C4-2B (cell line): Measurements from ENCODE around the gene NCK2.

Experiments used
- H3K27ac ChIP-seq: fragments of 450-650 bp; 2 replicates; pipeline ENCODE4 v1.5.1; 2017
- ZFX ChIP-seq: fragments of 450-650 bp; IDR thresholded peaks from 2 replicates; pipeline ENCODE4 v1.6.1; 2017
- TF ChIP-seq, protein P1 (sequence below): fragments of 450-650 bp; conservative IDR thresholded peaks from 2 replicates; pipeline ENCODE4 v1.5.1; 2017; ENCODE audit warnings: mild to moderate bottlenecking

Gene NCK2

DNA sequence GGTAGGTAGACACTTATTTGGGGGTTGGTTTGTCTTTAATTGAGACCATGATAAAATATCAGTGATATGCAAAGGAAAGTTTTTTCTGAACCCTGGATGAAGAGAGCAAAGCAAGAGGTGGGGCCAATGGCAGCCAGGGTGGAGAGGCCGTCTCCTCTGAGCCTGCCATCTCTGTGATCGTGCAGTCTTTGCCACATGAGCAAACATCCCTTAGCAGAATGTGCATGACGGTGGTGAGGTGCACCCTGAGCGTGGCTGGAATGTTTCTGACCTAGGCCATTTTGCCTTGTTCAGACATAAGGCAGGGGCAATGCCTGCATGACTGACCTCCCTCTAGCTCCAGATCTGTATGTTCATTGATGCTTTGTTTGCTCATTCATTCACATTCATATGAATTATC lies 6.0 kb downstream of the NCK2 start:
- TF ChIP-seq, protein P1, sequence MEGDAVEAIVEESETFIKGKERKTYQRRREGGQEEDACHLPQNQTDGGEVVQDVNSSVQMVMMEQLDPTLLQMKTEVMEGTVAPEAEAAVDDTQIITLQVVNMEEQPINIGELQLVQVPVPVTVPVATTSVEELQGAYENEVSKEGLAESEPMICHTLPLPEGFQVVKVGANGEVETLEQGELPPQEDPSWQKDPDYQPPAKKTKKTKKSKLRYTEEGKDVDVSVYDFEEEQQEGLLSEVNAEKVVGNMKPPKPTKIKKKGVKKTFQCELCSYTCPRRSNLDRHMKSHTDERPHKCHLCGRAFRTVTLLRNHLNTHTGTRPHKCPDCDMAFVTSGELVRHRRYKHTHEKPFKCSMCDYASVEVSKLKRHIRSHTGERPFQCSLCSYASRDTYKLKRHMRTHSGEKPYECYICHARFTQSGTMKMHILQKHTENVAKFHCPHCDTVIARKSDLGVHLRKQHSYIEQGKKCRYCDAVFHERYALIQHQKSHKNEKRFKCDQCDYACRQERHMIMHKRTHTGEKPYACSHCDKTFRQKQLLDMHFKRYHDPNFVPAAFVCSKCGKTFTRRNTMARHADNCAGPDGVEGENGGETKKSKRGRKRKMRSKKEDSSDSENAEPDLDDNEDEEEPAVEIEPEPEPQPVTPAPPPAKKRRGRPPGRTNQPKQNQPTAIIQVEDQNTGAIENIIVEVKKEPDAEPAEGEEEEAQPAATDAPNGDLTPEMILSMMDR, result no peak
- no peak for TF ChIP-seq ZFX
- H3K27ac ChIP-seq, result no peak overlapping the region

DNA sequence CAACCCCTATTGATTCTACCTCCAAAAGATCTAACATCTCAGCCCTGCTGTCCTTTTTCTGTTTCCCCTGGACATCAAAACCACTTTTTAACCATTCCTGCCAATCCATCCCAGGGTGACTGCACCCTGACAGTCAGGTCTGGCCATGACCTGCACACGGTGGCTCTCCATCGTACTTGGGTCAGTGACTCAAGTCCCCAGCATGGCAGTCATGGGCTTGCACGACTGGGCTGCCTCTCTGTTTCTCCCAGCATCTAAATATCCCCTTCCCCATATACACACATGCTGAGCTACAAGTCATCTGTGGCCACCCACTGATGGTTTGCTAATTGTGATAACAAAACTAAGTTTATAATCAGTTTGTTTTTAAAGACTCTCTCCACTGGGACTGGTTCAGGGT lies 6.6 kb downstream of the NCK2 start:
- H3K27ac ChIP-seq, result no peak overlapping the region
- no peak for TF ChIP-seq ZFX
- TF ChIP-seq, protein P1, result no peak

DNA sequence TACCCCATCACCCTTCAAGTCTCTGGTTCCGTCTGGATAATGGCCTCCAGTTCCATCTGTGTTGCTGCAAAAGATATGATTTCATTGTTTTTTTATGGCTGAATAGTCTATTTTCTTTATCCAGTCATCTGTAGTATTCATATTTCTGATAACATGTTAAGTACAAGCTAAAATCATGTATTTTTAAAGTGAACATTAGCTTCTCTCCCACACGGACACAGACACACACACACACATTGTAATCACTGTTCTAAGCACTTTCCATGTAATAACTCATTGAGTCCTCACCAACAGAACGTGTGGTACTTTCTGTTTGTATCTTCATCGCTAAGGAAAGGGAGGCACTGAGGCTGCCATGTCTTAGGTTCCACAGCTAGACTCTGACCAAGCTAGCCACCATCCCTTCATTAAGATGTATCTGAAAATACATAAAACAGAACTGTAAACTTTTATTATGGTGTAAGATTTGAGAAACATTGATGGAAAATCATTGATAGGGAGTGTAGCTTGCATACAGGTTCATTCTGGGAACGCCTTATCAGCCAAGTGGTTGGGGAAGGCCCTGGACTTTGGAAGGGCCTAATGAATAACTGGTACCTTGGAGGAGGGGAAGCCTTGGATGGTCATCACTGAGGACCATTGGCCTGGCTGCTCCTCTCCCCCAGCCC lies 8.1 kb downstream of the NCK2 start:
- no peak overlapping the region for H3K27ac ChIP-seq
- no peak for TF ChIP-seq ZFX
- TF ChIP-seq, protein P1, result no peak

DNA sequence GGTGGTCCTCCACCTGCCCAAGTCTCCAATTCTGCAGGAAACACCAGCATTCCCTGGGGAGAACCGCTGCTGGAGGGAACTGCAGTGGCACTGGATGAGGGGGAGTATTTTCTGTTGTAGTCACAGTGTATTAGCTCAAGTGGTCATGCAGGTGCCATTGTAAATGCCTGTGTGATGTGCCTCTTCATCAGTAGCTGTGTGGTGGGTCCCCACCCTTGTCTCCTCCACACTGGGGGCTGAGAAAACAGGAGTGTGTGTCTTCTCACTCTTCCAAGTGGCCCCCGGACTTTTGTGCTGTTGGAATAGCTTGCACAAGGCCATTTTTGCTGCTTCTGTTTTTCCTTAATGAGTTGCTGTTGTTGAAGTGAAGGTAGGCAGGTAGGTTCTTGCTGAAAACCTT lies 8.7 kb downstream of the NCK2 start:
- H3K27ac ChIP-seq, result no peak overlapping the region
- no peak for TF ChIP-seq ZFX
- TF ChIP-seq, protein P1, result no peak

DNA sequence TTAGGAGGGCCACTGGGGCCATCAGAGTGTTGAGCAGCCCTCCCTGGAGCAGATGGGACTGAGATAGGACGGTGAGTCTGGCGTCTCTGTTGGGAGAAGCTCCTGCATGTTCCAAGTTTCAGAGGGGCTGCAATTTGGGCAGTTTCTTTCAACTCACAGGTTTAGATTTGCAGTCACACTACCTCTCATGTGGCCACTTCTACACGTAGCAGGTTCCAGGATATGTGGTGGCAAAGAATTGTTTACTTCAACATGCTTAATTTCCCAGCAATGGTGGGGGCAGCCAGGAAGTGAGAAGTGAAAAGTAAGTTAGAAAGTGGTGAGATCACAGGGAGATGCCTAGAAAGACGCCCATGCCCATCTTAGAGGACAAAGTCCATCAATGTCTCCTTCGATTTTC lies 9.3 kb downstream of the NCK2 start:
- no peak overlapping the region for H3K27ac ChIP-seq
- no peak for TF ChIP-seq ZFX
- TF ChIP-seq, protein P1, result no peak

DNA sequence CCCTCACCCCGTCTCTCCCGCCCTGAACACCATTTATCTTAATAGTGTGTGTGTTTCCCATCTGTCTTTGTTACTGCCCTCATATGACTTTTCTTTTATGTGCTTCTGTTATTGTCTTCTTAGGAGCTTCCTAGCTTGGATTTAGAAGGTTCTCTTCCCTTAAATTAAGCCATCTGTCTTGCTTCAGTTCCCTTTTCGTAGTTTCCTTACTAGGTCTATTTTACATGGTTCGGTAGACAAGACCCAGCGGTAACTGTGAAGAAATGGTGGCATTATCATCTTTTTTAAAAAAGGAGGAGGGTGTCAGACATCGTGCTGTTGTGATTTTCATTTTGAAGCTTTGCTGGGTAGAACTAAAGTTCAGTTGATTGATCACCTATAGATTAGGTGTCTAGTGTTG lies 10.3 kb downstream of the NCK2 start:
- H3K27ac ChIP-seq, result no peak overlapping the region
- TF ChIP-seq, protein P1, result no peak
- TF ChIP-seq ZFX, result no peak

DNA sequence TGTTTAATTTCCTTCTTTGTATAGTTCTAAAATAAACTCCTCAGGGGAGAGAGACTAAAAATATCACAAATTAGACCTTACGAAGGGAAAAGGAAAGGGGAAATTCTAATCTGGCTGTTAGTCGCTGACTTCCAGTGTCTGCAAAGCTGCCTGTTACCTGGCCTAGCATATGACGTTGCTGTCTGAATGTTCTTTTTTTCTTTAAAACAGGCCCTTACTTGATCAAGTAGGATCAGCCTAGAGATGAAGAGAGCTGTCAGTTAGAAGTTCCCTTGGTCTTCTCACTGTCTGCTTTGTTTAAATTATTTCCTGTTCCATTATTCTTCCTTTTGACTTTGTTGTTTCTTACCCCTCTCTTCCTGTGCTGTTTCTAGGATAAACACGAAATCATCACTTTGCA lies 11.2 kb downstream of the NCK2 start:
- no peak for TF ChIP-seq ZFX
- TF ChIP-seq, protein P1, result no peak
- H3K27ac ChIP-seq, result no peak overlapping the region
